Suppressor macrophage treated with lipopolysaccharide for 4 hours (primary cell): Measurements from ENCODE around the gene GOLGA6L6.
"Not testable (repeated sequence)": the region's sequence is repeated elsewhere in the genome, so short reads cannot be mapped to it uniquely, and the experiment has no call there.

Source experiments
- DNase-seq: peaks from one replicate; pipeline ENCODE4 v3.0.0-alpha.2; 2020

GOLGA6L6 gene

DNA sequence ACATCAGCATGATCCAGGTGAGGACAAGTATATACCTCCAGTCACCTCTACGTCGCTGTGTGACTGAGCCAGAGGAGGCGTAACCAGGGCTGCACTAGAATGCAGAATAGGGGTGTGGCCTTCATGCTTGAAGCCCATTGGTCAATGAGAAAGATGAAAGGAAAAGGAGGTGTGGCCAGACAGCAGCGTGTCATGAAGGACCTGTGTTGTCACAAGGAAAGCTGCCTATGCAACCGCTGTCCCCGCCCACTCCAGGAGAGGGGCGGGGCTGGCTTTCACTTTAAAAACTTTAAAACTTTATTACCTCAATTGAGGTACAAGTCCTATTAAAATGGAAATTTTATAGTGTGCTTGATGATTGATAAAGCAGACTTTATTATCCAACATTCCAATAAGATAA lies at the start of gene GOLGA6L6:
TSS of gene GOLGA6L6 (minus strand) at position 101 of the 400 bp plus-strand sequence. CDS start at position 10, 91 bp downstream.
- not testable (repeated sequence) for DNase-seq

GRCh38 chr15:20590069-20590468 lies 48.5 kb upstream of the GOLGA6L6 start:
- not testable (repeated sequence) for DNase-seq

- not testable (repeated sequence) for DNase-seq
These were observed 45.2 kb upstream of the GOLGA6L6 start for GRCh38 chr15:20586821-20587220.

GRCh38 chr15:20582726-20583115 lies 41.1 kb upstream of the GOLGA6L6 start:
- DNase-seq = not testable (repeated sequence)

GRCh38 chr15:20582109-20582725 lies 40.6 kb upstream of the GOLGA6L6 start:
- DNase-seq = not testable (repeated sequence)

GRCh38 chr15:20581261-20582108 lies 39.9 kb upstream of the GOLGA6L6 start:
- not testable (repeated sequence) for DNase-seq

DNA sequence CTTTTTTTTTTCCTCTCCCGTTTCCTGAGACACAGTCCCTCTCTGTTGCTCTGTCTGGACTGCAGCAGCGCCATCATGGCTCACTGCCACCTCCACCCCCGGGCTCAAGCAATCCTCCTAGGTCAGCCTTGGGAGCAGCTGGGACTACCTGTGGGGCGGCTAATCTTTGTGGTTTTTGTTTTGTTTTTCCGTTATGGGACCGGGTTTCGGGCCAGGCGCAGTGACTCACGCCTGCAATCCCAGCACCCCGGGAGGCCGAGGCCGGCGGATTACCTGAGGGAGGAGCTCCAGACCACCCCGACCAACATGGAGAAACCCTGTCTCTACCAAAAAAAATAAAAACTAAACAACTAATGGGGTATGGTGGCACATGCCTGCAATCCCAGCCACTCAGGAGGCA lies 38.1 kb upstream of the GOLGA6L6 start:
- DNase-seq = not testable (repeated sequence)

- not testable (repeated sequence) for DNase-seq
These were observed 9.7 kb upstream of the GOLGA6L6 start for GRCh38 chr15:20551289-20551688.

DNA sequence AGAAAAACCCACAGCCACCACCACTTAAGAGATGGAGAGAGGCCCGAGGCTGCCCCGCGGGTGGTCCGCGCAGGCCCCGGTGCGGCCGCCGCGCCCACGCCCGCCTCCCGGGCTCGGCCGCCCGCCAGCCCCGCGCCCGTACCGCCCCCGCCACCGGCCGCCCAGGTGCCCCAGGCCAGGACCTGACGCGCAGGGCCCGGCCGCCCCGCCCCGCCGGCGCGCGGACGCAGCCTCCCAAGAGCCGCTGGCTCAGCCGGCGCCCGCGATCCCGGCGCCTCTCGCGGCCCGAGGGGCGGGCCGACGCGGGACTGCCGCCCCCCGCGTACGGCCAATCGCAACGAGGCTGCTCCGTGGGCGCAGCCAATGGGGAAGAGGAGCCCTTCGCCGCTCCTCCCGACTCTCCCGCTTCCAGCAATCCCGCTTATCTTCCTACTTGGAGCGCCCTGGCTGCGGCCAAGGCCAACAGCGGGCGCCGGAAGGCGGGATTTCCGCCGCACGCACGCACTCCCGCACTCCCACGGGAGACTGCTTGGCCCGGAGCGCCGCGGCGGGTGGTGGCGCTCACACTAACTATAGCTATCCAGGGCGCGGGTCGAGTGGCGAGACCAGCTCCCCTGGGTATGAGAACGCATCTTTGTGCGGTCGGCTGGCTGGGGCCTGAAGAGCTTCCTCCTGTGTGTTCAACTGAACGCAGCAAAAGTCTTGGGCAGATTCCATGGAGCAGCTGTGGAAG lies 35.5 kb downstream of the GOLGA6L6 start:
- not testable (repeated sequence) for DNase-seq

- not testable (repeated sequence) for DNase-seq
These were observed 38.8 kb downstream of the GOLGA6L6 start for GRCh38 chr15:20502839-20503238.

DNA sequence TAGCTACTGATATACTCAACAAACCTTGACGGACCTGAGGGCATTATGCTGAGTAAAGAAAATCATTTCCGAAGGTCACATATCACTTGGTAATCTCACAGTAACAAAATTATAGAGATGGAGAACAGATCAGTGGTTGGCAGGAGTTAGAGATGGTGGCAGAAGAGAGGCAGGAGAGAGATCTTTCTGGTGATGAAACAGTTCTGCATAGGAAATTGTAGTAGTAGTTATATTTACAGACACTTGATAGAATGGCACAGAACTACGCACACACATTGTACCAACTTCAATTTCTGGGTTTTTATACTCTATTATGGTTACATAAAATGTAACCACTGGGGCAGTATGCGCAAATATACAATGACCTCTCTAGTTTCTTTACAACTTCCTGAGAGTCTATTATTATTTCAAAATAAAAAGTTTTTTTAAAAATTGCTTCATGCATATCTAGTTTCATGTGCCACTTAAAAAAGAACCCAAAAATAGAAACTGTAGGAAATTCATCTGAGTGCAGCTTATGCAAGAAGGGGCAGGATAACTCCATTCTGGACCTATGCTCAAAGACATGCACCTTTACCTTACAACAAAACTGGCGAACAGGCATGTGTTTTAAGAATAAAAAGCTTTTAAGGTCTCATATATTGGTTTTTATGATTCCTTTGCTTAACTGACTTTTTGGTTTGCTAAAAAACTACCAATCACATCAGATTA lies 39.9 kb downstream of the GOLGA6L6 start:
- not testable (repeated sequence) for DNase-seq

DNA sequence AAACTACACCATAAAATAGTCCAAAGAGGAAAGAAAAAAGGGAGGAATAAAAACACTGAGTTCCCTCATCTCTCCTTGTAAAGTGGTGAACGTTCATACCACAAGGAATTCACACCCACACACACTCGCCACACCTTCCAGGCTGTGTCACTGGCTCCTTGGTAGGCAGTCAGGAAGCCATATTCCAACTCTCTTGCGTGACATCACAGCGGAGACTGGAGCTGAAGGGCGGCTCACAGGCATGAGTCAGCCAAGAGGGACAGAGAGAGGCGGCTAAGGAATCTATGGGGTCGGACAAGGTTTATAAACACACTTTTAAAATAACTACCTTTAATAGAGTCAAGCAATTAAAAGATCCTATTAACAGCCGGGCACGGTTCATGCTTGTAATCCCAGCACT lies 43.8 kb downstream of the GOLGA6L6 start:
- not testable (repeated sequence) for DNase-seq

- not testable (repeated sequence) for DNase-seq
These were observed 48.6 kb downstream of the GOLGA6L6 start for GRCh38 chr15:20493035-20493434.

- not testable (repeated sequence) for DNase-seq
These were observed 49.0 kb downstream of the GOLGA6L6 start for GRCh38 chr15:20492598-20492997.

- not testable (repeated sequence) for DNase-seq
These were observed 52.3 kb downstream of the GOLGA6L6 start for GRCh38 chr15:20489320-20489719.
